DMS53 treated with DMSO at 0.1 percent for 48 hours (cell line): Measurements from ENCODE around the gene DISP2.
A peak's percentile ranks its signal among the peaks of the same experiment; 100 is the strongest.

Experiments used
- DNase-seq: peaks from one replicate; lab custom pipeline; 2025; ENCODE audit not compliant: unreplicated experiment; lab: John Stamatoyannopoulos, UW

Gene DISP2

GRCh38 chr15:40421246-40422157, 63.5 kb downstream of the DISP2 start:
- peak; percentile 19 for DNase-seq

- DNase-seq: no peak
Measured at GRCh38 chr15:40424483-40425115, 66.6 kb downstream of the DISP2 start.

GRCh38 chr15:40425681-40426080, 67.7 kb downstream of the DISP2 start:
- no peak for DNase-seq

GRCh38 chr15:40427188-40427587, 69.2 kb downstream of the DISP2 start:
- no peak for DNase-seq

GRCh38 chr15:40428185-40428584, 70.2 kb downstream of the DISP2 start:
- no peak for DNase-seq
